ENCODE measurements around the gene PDS5A.
A peak's percentile ranks its signal among the peaks of the same experiment; 100 is the strongest.
"Not testable (repeated sequence)": the region's sequence is repeated elsewhere in the genome, so short reads cannot be mapped to it uniquely, and the experiment has no call there.

Gene PDS5A

GRCh38 chr4:39977489-39978377, at the start of gene PDS5A:
Gene PDS5A (minus strand): TSS chr4:39977911. CDS start chr4:39976577, 1,334 bp downstream.
- peak; percentile 35 for DNase-seq

GRCh38 chr4:40024049-40024448, 46.3 kb upstream of the PDS5A start:
- not testable (repeated sequence) for DNase-seq

GRCh38 chr4:40021116-40021515, 43.4 kb upstream of the PDS5A start:
- not testable (repeated sequence) for DNase-seq

- no peak for DNase-seq
Measured at GRCh38 chr4:40020221-40020620, 42.5 kb upstream of the PDS5A start.

GRCh38 chr4:40016007-40016406, 38.3 kb upstream of the PDS5A start:
- no peak for DNase-seq

GRCh38 chr4:40003986-40004385, 26.3 kb upstream of the PDS5A start:
- DNase-seq: no peak

- DNase-seq: no peak
Measured at GRCh38 chr4:40000711-40001110, 23.0 kb upstream of the PDS5A start.

- no peak for DNase-seq
Measured at GRCh38 chr4:39998659-39999345, 21.1 kb upstream of the PDS5A start.

- DNase-seq: no peak
Measured at GRCh38 chr4:39996811-39997210, 19.1 kb upstream of the PDS5A start.

- DNase-seq: no peak
Measured at GRCh38 chr4:39994406-39994805, 16.7 kb upstream of the PDS5A start.

GRCh38 chr4:39989381-39989780, 11.7 kb upstream of the PDS5A start:
- DNase-seq: not testable (repeated sequence)

GRCh38 chr4:39987485-39987884, 9.8 kb upstream of the PDS5A start:
- no peak for DNase-seq

- no peak for DNase-seq
Measured at GRCh38 chr4:39978904-39979303, 1.2 kb upstream of the PDS5A start.

- no peak for DNase-seq
Measured at GRCh38 chr4:39978378-39978775, 666 bp upstream of the PDS5A start.

- no peak for DNase-seq
Measured at GRCh38 chr4:39976945-39977488, 694 bp downstream of the PDS5A start.

GRCh38 chr4:39976141-39976944, 1.4 kb downstream of the PDS5A start:
- peak; percentile 3 for DNase-seq

- no peak for DNase-seq
Measured at GRCh38 chr4:39975488-39976089, 2.1 kb downstream of the PDS5A start.

GRCh38 chr4:39973052-39973451, 4.7 kb downstream of the PDS5A start:
- DNase-seq: not testable (repeated sequence)

GRCh38 chr4:39970671-39971640, 6.8 kb downstream of the PDS5A start:
- no peak for DNase-seq

GRCh38 chr4:39963656-39964055, 14.1 kb downstream of the PDS5A start:
- no peak for DNase-seq

GRCh38 chr4:39961311-39961877, 16.3 kb downstream of the PDS5A start:
- no peak for DNase-seq
